HG02798 (cell line): ENCODE measurements around the gene ZNF302.
"Not testable (repeated sequence)": the region's sequence is repeated elsewhere in the genome, so short reads cannot be mapped to it uniquely, and the experiment has no call there.

Experiments used
- ATAC-seq: cut with Tn5 transposase; IDR thresholded peaks from one replicate; pipeline ENCODE4 v1.9.1; 2021; ENCODE audit warnings: mild to moderate bottlenecking; ENCODE audit not compliant: unreplicated experiment, poor library complexity

The ZNF302 gene

GRCh38 chr19:34677386-34678084 is at the start of gene ZNF302:
Gene ZNF302, plus strand, starts transcription at chr19:34677678. Its CDS starts 1,127 bp downstream, at chr19:34678805.
- peak; percentile 93 for ATAC-seq

DNA sequence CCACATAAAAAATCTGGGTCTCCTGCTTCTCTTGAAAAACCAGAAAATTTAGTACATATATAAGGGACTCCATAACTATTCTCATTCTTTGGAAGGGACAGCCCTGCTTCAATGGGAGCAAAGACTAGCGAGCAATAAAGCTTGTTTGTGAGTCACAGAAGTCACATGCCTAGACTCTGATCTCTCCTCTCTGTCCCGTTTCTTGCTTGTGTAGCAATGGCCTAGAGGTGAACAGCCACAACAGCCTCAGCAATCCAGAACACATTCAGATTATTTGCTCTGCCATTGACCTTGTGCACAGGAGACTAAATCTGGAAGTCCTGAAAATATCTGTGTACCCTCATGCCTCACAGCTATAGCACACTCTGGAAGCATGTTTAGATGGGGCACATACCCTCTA is 43.7 kb upstream of the ZNF302 start:
- no peak for ATAC-seq

DNA sequence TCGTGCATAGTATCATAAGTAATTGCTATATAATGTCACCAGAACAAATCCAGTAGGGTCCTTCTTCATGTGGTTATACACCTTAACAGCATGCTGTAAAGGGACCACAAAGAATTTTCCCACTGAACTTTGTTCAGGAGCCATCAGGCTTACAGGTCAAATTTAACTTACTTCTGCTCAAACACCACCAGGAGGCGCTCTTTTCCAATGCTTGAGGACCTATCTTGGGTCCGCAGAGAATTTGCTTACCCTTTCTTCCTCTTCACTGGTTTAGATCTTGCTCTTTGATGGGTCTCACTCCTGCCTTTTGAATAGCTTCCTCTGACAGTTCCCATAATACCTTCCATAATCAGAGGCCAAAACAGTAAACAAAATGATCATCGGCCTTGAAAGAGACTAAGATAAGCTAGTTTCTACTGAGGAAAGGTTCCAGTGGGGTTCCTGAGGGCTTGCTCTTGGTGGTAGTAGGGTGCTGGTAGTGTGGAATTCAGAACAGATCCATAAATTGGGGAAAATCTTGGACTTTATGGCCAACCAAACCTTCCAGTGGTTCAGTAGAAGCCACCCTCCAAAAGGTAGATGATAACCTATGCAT is 37.9 kb upstream of the ZNF302 start:
- no peak for ATAC-seq

GRCh38 chr19:34642241-34642640 is 35.2 kb upstream of the ZNF302 start:
- ATAC-seq = no peak

DNA sequence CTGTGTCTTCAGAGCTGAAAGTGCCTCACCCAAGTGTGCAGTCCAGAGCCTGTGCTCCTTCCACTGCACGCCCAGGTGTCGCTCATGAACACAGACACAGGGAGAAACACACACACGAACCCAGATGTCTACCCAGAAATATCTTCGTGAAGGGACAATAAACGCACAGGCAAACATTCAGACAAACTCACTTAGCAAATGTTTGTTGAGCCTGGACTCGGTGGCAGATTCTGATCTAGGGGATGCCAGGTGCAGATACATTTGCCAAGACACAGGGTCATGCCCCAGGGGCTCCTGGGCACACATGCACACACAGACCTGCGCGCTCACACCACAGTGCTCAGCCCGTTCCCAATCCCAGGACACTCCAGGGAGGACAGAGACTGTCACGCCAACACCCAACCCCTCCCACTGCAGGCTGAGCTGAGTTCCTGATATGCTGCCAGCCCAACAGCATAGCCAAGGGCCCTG is 32.5 kb upstream of the ZNF302 start:
- no peak for ATAC-seq

GRCh38 chr19:34645551-34645950 is 31.9 kb upstream of the ZNF302 start:
- no peak for ATAC-seq

GRCh38 chr19:34649886-34650543 is 27.5 kb upstream of the ZNF302 start:
- no peak for ATAC-seq

DNA sequence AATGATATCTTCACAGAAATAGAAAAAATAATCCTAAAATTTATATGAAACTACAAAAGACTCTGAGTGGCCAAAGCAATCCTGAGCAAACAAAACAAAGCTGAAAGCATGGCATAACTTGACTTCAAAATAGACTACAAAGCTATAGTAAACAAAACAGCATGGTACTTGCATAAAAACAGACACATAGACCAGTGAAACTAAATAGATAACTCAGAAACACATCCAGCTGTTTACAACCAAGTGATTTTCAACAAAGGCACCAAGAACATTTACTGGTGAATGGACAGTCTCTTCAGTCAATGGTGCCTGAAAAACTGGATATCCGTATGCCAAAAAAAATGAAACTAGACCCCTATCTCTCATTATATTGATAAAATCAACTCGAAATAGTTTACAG is 25.7 kb upstream of the ZNF302 start:
- ATAC-seq = no peak

DNA sequence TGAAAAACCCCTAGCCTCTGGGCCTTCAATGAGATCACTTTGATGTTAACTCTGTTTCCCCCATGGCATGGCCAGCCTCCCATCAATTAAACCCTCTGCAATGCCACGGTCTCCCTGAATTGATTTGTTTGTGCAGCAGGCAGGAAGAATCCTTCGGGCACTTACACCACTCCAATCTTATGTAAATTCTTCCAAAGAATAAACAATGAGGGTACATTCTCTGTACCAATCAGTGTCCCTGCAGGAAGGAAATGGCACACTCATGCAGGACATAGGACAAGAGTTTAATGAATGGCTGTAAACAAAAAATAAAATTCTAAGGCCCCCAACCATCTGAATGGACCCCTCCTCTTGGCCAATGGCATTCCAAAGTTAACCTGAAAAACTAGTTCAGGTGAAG is 22.7 kb upstream of the ZNF302 start:
- ATAC-seq = no peak

- ATAC-seq = no peak
These were observed 21.8 kb upstream of the ZNF302 start for GRCh38 chr19:34655651-34656050.

- ATAC-seq = no peak
These were observed 16.1 kb upstream of the ZNF302 start for GRCh38 chr19:34661357-34661756.

- ATAC-seq = peak; percentile 52
These were observed 14.6 kb upstream of the ZNF302 start for GRCh38 chr19:34662919-34663318.

- ATAC-seq = no peak
These were observed 13.3 kb upstream of the ZNF302 start for GRCh38 chr19:34664168-34664567.

DNA sequence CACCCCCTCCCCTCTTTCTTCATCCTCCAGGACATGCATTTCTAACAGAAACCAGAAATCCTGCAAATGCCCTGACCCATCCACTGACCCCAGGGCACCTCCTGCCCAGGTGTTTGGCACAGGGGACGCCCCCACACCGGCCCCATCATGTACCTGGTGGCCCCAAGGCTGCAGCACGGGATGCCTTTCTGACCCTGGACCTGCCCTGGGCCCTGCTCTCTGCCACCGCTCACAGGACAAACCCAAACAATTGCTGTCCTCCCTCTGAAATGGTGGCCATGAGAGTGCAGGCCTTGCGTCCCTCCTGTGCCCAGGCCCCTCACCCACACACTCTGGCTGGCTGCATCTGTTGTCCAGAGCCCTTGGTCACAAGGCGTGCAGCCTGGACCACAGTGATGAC is 12.6 kb upstream of the ZNF302 start:
- ATAC-seq = no peak

GRCh38 chr19:34665275-34665674 is 12.2 kb upstream of the ZNF302 start:
- not testable (repeated sequence) for ATAC-seq

DNA sequence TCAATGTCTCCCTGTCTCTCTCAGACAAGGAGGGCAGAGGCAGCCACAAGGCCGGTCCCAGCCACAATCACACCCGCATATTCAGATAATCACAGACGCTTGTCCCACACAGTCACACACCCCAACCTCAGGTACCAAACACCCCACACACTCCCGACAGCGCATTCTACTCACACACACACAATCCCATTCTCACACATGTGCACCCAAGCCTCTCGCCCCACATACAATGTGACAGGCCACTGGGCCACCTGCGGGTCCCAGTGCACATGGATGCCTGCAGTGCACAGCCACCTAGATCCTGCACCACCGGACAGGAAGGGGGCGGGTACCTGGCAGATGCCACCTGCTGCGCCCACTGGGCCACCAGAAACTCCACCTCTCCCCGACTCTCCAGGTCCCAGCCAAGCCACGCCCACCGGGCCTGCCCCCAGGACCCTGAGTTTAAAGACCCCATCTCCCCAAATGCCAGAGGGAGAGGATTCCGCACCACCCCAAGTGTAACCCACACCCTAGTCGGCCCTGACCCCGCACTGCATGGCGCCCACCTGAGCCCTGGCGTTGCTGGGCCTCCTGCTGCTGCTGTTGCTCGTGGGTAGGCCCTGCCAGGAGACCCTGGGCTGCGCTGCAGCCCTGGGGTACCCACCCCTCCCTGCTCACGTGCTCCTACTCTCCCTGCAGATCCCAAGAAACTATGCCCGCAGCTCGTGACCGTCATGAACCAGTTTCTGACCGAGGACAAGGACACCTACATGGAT is 11.1 kb upstream of the ZNF302 start:
- ATAC-seq = no peak

DNA sequence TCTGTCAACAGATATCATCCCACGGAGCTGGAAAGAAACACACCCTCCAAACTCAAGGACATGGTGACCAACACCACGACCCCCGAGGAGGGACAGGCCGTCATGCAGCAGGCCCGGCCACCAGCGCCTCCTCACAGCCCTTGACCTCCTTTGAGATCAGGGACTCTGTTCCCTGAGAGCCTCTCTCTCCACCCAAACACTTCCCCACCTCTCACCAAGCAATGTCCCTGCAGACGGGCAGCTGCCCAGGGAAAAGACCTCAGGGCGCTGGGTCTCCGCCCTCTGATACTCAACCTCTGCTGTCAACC is 10.6 kb upstream of the ZNF302 start:
- no peak for ATAC-seq

DNA sequence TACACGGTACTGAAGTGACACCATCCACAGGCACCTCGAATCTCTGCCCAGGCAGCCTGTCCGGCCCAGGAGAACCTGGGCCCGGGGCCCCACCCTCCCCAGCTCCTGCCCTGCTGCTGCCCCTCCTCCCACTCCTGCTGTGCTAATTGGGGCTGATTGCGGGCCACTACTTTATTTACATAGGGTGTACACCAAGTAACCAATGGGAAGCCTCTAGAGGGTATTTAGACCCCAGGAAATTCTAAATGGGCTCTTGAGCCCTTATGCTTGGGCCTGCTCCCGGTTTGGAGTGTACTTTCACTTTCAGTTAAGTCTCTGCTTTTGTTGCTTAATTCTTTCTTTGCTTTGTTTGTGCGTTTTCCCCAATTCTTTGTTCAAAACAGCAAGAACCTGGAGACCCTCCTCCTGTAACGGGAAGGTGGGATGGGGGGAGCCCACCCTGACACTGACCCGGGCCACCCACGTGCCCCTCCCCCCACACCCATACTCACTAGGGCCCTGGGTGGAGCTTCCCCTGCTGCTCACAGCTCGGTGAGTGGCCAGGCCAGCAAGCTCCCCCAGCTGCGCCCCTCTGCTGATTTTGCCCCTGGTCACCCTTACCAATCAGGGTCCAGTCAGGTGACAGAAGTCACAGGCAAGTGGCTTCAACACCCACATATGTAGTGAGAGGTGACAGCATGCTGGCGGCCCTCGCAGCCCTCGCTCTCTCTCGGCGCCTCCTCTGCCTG is 10.0 kb upstream of the ZNF302 start:
- no peak for ATAC-seq

DNA sequence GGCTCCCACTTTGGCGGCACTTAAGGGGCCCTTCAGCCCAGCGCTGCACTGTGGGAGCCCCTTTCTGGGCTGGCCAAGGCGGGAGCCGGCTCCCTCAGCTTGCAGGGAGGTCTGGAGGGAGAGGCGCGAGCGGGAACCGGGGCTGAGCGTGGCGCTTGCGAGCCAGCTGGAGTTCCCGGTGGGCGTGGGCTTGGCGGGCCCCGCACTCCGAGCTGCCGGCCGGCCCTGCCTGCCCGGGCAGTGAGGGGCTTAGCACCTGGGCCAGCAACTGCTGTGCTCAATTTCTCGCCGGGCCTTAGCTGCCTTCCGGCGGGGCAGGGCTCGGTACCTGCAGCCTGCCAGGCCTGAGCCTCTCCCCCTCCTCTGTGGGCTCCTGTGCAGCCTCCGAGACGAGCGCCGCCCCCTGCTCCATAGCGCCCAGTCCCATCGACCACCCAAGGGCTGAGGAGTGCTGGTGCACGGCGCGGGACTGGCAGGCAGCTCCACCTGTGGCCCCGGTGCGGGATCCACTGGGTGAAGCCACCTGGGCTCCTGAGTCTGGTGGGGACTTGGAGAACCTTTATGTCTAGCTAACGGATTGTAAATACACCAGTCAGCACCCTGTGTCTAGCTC is 9.3 kb upstream of the ZNF302 start:
- ATAC-seq = not testable (repeated sequence)

DNA sequence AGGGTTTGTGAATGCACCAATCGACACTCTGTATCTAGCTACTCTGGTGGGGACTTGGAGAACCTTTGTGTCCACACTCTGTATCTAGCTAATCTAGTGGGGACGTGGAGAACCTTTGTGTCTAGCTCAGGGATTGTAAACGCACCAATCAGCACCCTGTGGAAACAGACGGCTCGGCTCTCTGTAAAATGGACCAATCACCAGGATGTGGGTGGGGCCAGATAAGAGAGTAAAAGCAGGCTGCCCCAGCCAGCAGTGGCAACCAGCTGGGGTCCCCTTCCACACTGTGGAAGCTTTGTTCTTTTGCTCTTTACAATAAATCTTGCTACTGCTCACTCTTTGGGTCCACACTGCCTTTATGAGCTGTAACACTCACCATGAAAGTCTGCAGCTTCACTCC is 8.8 kb upstream of the ZNF302 start:
- ATAC-seq = not testable (repeated sequence)
